Measurements from ENCODE around the gene MT1M. TPM values are rescaled to one million over a fixed set of nuclear protein-coding genes. Genes with fewer than 3 reads are reported as not detected.

Gene MT1M
- total RNA-seq, 2 experiments from 2014 or later = not detected

- ChIA-PET POLR2A (no interaction called here), CTCF (ENCODE audit: unreplicated experiment) (interaction anchor here (0.6 kb wide), 1 partner anchor 31 kb away, joined by 3 read pairs; no protein-coding TSS in a partner anchor)
- no peak overlapping the region for H2AFZ ChIP-seq (ENCODE audit: low read length)
- no peaks in the 10 kb centered on the region for H4K20me1 ChIP-seq (ENCODE audit: insufficient read depth, low read length)
- no peaks in the 10 kb centered on the region for H3K4me1 ChIP-seq (ENCODE audit: insufficient read depth, low read length, poor library complexity, severe bottlenecking)
- no peak for TF ChIP-seq EZH2phosphoT487 (IDR thresholded peaks at IDR 0.05; ENCODE audit: borderline replicate concordance, low read depth, low read length)
- TF ChIP-seq, protein P1, sequence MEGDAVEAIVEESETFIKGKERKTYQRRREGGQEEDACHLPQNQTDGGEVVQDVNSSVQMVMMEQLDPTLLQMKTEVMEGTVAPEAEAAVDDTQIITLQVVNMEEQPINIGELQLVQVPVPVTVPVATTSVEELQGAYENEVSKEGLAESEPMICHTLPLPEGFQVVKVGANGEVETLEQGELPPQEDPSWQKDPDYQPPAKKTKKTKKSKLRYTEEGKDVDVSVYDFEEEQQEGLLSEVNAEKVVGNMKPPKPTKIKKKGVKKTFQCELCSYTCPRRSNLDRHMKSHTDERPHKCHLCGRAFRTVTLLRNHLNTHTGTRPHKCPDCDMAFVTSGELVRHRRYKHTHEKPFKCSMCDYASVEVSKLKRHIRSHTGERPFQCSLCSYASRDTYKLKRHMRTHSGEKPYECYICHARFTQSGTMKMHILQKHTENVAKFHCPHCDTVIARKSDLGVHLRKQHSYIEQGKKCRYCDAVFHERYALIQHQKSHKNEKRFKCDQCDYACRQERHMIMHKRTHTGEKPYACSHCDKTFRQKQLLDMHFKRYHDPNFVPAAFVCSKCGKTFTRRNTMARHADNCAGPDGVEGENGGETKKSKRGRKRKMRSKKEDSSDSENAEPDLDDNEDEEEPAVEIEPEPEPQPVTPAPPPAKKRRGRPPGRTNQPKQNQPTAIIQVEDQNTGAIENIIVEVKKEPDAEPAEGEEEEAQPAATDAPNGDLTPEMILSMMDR (conservative IDR thresholded peaks at IDR 0.05; ENCODE audit: low read length) = no peak
- H3K9me2 ChIP-seq (ENCODE audit: insufficient read depth, low read length) = no peaks in the 10 kb centered on the region
- no peaks in the 10 kb centered on the region for H3K79me2 ChIP-seq (ENCODE audit: insufficient read depth, low read depth, low read length)
- no TSS peak for BruUV-seq (replicated peaks)
- H3K9me3 ChIP-seq (ENCODE audit: low read length) = no peaks in the 10 kb centered on the region
- no peak overlapping the region for H3K4me2 ChIP-seq (ENCODE audit: low read length)
- no peak for DNase-seq (ENCODE audit: low spot score)
- no peak overlapping the region for H3K27ac ChIP-seq (ENCODE audit: low read depth, low read length, poor library complexity, severe bottlenecking)
- no peak overlapping the region for H3K4me3 ChIP-seq (ENCODE audit: low read depth, low read length, poor library complexity, severe bottlenecking)
- H3K36me3 ChIP-seq (ENCODE audit: insufficient read depth, low read length) = no peaks in the 10 kb centered on the region
- intact Hi-C loops (cut with micrococcal nuclease; ENCODE audit: unreplicated experiment) = no loop called here
Observed at GRCh38 chr16:56636616-56637413, 4.4 kb downstream of the MT1M start.

DNA sequence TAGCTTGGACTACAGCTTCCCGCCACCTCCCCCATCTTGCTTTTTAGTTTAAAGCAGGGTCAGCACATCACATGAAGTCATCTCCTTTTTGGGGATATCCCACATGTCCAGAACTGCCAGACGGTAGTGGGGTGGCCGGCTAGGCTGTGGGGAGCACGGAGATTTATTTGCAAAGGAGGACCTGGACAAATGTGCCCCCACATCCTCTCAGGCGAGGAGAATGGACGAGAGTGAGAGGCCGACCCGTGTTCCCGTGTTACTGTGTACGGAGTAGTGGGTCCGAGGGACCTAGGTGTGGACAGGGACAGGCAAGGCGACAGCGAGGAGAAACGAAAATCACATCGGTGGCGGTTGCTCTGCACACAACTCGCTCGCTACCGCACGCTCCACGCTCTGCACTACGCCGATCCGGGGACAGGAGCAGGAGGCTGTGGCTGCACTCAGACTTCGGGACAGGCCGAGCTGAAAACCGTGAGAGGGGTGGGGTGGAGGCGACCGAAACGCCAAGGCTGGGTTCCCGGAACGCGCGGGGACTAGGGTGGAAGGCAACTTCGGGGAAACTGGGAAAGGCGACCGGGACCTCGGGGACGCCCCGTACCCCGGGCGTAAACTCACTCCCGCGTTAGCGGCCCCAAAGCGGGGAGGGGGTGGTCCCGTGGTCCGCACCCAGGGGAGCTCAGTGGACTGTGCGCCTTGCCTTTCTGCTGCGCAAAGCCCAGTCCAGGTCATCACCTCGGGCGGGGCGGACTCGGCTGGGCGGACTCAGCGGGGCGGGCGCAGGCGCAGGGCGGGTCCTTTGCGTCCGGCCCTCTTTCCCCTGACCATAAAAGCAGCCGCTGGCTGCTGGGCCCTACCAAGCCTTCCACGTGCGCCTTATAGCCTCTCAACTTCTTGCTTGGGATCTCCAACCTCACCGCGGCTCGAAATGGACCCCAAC is 5.6 kb downstream of the MT1M start, which contains the start of gene MT1A:
TSS of gene MT1A (plus strand) at position 853 of the 937 bp plus-strand sequence. CDS start at position 926, 73 bp downstream.
- intact Hi-C loops (cut with micrococcal nuclease; ENCODE audit: unreplicated experiment) = no loop called here
- H2AFZ ChIP-seq (ENCODE audit: low read length) = no peak within 1 kb of the TSS

More for the DNA sequence above, 5.6 kb downstream of the MT1M start, which contains the start of gene MT1A:
- CTCF ChIA-PET (ENCODE audit: unreplicated experiment) = no interaction called here
- Histone ChIP-seq H3K36me3 (ENCODE audit: insufficient read depth, low read length) (no peaks in the 10 kb centered on the region), H3K4me1 (ENCODE audit: insufficient read depth, low read length, poor library complexity, severe bottlenecking) (no peaks in the 10 kb centered on the region), H3K4me3 (ENCODE audit: low read depth, low read length, poor library complexity, severe bottlenecking) (no peak within 1 kb of the TSS), H3K79me2 (ENCODE audit: insufficient read depth, low read depth, low read length) (no peaks in the 10 kb centered on the region), H4K20me1 (ENCODE audit: insufficient read depth, low read length) (no peaks in the 10 kb centered on the region), H3K27ac (ENCODE audit: low read depth, low read length, poor library complexity, severe bottlenecking) (no peak within 1 kb of the TSS), H3K9me3 (ENCODE audit: low read length) (no peaks in the 10 kb centered on the region), H3K9me2 (ENCODE audit: insufficient read depth, low read length) (no peaks in the 10 kb centered on the region), H3K4me2 (ENCODE audit: low read length) (no peak within 1 kb of the TSS)
- no peak for TF ChIP-seq EZH2phosphoT487 (IDR thresholded peaks at IDR 0.05; ENCODE audit: borderline replicate concordance, low read depth, low read length)
- TF ChIP-seq, protein P1 (conservative IDR thresholded peaks at IDR 0.05; ENCODE audit: low read length) = no peak
- POLR2A ChIA-PET = interaction anchor here (0.5 kb wide), 1 partner anchor 62 kb away, joined by 6 read pairs; no protein-coding TSS in a partner anchor
- BruUV-seq (replicated peaks) = no TSS peak
- DNase-seq (ENCODE audit: low spot score) = no peak

All from OCI-LY7 (cell line).